Ishikawa (cell line): ENCODE measurements around the gene FAT2.

Experiments used
- CEBPB ChIP-seq: IDR thresholded peaks from 2 replicates; pipeline ENCODE4 v1.6.1; 2012
- CREB1 ChIP-seq: IDR thresholded peaks from 2 replicates; pipeline ENCODE4 v1.6.1; 2012; ENCODE audit warnings: low read depth
- EGR1 ChIP-seq: IDR thresholded peaks from 2 replicates; pipeline ENCODE4 v1.6.1; 2012
- EP300 ChIP-seq: IDR thresholded peaks from 2 replicates; pipeline ENCODE4 v1.6.1; 2012; ENCODE audit warnings: borderline replicate concordance
- FOXM1 ChIP-seq: IDR thresholded peaks from 2 replicates; pipeline ENCODE4 v1.6.1; 2012; ENCODE audit warnings: low read depth, borderline replicate concordance
- MAX ChIP-seq: IDR thresholded peaks from 2 replicates; pipeline ENCODE4 v1.6.1; 2012
- NFIC ChIP-seq: IDR thresholded peaks from 2 replicates; pipeline ENCODE4 v1.6.1; 2012
- RAD21 ChIP-seq: IDR thresholded peaks from 2 replicates; pipeline ENCODE4 v1.6.1; 2012; ENCODE audit warnings: low read depth
- TAF1 ChIP-seq: IDR thresholded peaks from 2 replicates; pipeline ENCODE4 v1.6.1; 2012; ENCODE audit warnings: low read depth, mild to moderate bottlenecking
- TCF12 ChIP-seq: IDR thresholded peaks from 2 replicates; pipeline ENCODE4 v1.6.1; 2012; ENCODE audit warnings: low read depth
- TEAD4 ChIP-seq: IDR thresholded peaks from 2 replicates; pipeline ENCODE4 v1.6.1; 2012
- YY1 ChIP-seq: IDR thresholded peaks from 2 replicates; pipeline ENCODE4 v1.6.1; 2012; ENCODE audit warnings: low read depth
- ZBTB7A ChIP-seq: IDR thresholded peaks from 2 replicates; pipeline ENCODE4 v1.6.1; 2012; ENCODE audit warnings: low read depth

GRCh38 chr5:151619812-151620460 lies 28.8 kb upstream of the FAT2 start:
- TF ChIP-seq EP300 (peak; percentile 100), MAX (peak; percentile 61; the same call in 1 of the 2 replicates), ZBTB7A (peak; percentile 84), TEAD4 (peak; percentile 98), TCF12 (peak; percentile 100), TAF1 (0 out of 2 replicates have a peak, but pooled peaks have one; percentile 56), RAD21 (peak; percentile 29; the same call in 1 of the 2 replicates), CREB1 (no peak), EGR1 (peak; percentile 76), CEBPB (peak; percentile 70), NFIC (peak; percentile 99), FOXM1 (peak; percentile 100), YY1 (peak; percentile 73)
